NCI-H1092 (cell line): Measurements from ENCODE around the gene WDFY1.

Experiments
- DNase-seq: peaks from one replicate; lab custom pipeline; 2025; lab: John Stamatoyannopoulos, UW

Gene WDFY1

GRCh38 chr2:223930103-223930976, 14.8 kb downstream of the WDFY1 start:
- no peak for DNase-seq

- DNase-seq = no peak
These were observed 15.5 kb downstream of the WDFY1 start for GRCh38 chr2:223929571-223930102.

- no peak for DNase-seq
These were observed 16.8 kb downstream of the WDFY1 start for GRCh38 chr2:223928113-223929006.

GRCh38 chr2:223925106-223925505, 20.0 kb downstream of the WDFY1 start:
- no peak for DNase-seq

- DNase-seq = no peak
These were observed 21.2 kb downstream of the WDFY1 start for GRCh38 chr2:223923976-223924375.

- no peak for DNase-seq
These were observed 22.8 kb downstream of the WDFY1 start for GRCh38 chr2:223922308-223922707.

- no peak for DNase-seq
These were observed 23.9 kb downstream of the WDFY1 start for GRCh38 chr2:223921204-223921603.

GRCh38 chr2:223920109-223920508, 25.0 kb downstream of the WDFY1 start:
- DNase-seq = no peak

- no peak for DNase-seq
These were observed 26.4 kb downstream of the WDFY1 start for GRCh38 chr2:223918671-223919134.

GRCh38 chr2:223916181-223916920, 28.8 kb downstream of the WDFY1 start:
- no peak for DNase-seq

GRCh38 chr2:223915071-223915470, 30.1 kb downstream of the WDFY1 start:
- DNase-seq = no peak

GRCh38 chr2:223914324-223914723, 30.8 kb downstream of the WDFY1 start:
- DNase-seq = no peak

GRCh38 chr2:223909001-223909741, 36.0 kb downstream of the WDFY1 start:
- no peak for DNase-seq

GRCh38 chr2:223908304-223908998, 36.7 kb downstream of the WDFY1 start:
- DNase-seq = no peak

GRCh38 chr2:223905996-223906395, 39.1 kb downstream of the WDFY1 start:
- DNase-seq = no peak

- DNase-seq = no peak
These were observed 43.3 kb downstream of the WDFY1 start for GRCh38 chr2:223901854-223902253.

GRCh38 chr2:223901311-223901710, 43.8 kb downstream of the WDFY1 start:
- DNase-seq = no peak

- DNase-seq = no peak
These were observed 44.6 kb downstream of the WDFY1 start for GRCh38 chr2:223900531-223900930.

GRCh38 chr2:223900066-223900465, 45.1 kb downstream of the WDFY1 start:
- DNase-seq = no peak

- no peak for DNase-seq
These were observed 47.3 kb downstream of the WDFY1 start for GRCh38 chr2:223897669-223898330.
